Measurements from ENCODE around the gene ALDH16A1. TPM values are rescaled to one million over a fixed set of nuclear protein-coding genes. Genes with fewer than 3 reads are reported as not detected.

The ALDH16A1 gene
- polyA plus RNA-seq, 1 donor (not counting 4 experiments of a cell fraction or from before 2014, with no cell fraction given), result 7.1 TPM

- no peaks in the 10 kb centered on the region for H3K27me3 ChIP-seq (ENCODE audit: control insufficient read depth, extremely low read depth, insufficient read depth, low read length)
- H3K4me2 ChIP-seq (ENCODE audit: control insufficient read depth, extremely low read depth, insufficient read depth, low read depth, low read length), result peak overlapping the region; percentile 97
- FAIRE-seq (no peak), DNase-seq (ENCODE audit: low read depth, low spot score) (no peak)
- peaks cover 21% of the 10 kb centered on the region for H3K4me1 ChIP-seq (ENCODE audit: control insufficient read depth, extremely low read depth, insufficient read depth, low read length)
- H3K36me3 ChIP-seq (ENCODE audit: control insufficient read depth in 2 of 2, extremely low read depth in 1 of 2, insufficient read depth in 2 of 2, low read length in 2 of 2), result peaks cover 26 to 41% of the 10 kb centered on the region in 2 experiments
- H3K9ac ChIP-seq (ENCODE audit: control insufficient read depth, extremely low read depth, insufficient read depth, low read length), result peak overlapping the region; percentile 99
- H3K9me3 ChIP-seq (ENCODE audit: control insufficient read depth, low read depth, low read length), result no peaks in the 10 kb centered on the region
- H3K9me1 ChIP-seq (ENCODE audit: control insufficient read depth, extremely low read depth, insufficient read depth, low read length), result peaks cover 4% of the 10 kb centered on the region
- H3K79me2 ChIP-seq (ENCODE audit: control insufficient read depth, insufficient read depth, low read length), result peaks cover 29% of the 10 kb centered on the region
- H3K27ac ChIP-seq (ENCODE audit: control insufficient read depth, insufficient read depth, low read length), result peak overlapping the region; percentile 95
- H4K20me1 ChIP-seq (ENCODE audit: control insufficient read depth, extremely low read depth, insufficient read depth, low read length), result peaks cover 23% of the 10 kb centered on the region
- dilution Hi-C loops (cut with MboI; ENCODE audit: extremely low pct_ligation_motif_present, low sequenced_read_pairs), result no loop called here
- H3K4me3 ChIP-seq (ENCODE audit: control insufficient read depth in 2 of 3, extremely low read depth in 1 of 3, insufficient read depth in 2 of 3, low read depth in 1 of 3, low read length in 3 of 3), result peak overlapping the region; percentile 86 to 99 (median 86)
- TF ChIP-seq CTCF (optimal IDR thresholded peaks at IDR 0.05 in 1 of 3, IDR thresholded peaks at IDR 0.05 in 1 of 3, conservative IDR thresholded peaks at IDR 0.05 in 1 of 3; ENCODE audit: extremely low read depth in 1 of 3, insufficient read depth in 2 of 3, low read length in 3 of 3) (no peak), EZH2 (IDR thresholded peaks at IDR 0.05; ENCODE audit: low read length) (no peak)
- H2AFZ ChIP-seq (ENCODE audit: control insufficient read depth, low read length), result no peak overlapping the region
Measured at GRCh38 chr19:49497047-49497788, 44.2 kb downstream of the ALDH16A1 start.

DNA sequence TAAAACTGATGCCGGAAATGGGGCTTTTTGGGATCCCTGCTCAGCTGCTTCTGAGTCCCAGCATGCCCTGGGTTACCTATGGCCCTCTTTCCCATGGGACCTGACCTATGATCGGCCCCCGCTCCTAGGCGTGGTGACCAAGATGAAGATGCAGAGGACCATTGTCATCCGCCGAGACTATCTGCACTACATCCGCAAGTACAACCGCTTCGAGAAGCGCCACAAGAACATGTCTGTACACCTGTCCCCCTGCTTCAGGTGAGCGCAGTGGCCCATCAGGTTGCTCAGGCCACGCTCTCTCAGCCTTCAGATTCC, 44.7 kb downstream of the ALDH16A1 start:
- FAIRE-seq (no peak), DNase-seq (ENCODE audit: low read depth, low spot score) (no peak)
- no peak overlapping the region for H2AFZ ChIP-seq (ENCODE audit: control insufficient read depth, low read length)
- H3K36me3 ChIP-seq (ENCODE audit: control insufficient read depth in 2 of 2, extremely low read depth in 1 of 2, insufficient read depth in 2 of 2, low read length in 2 of 2), result peaks cover 25 to 36% of the 10 kb centered on the region in 2 experiments
- peak overlapping the region; percentile 95 for H3K27ac ChIP-seq (ENCODE audit: control insufficient read depth, insufficient read depth, low read length)
- H4K20me1 ChIP-seq (ENCODE audit: control insufficient read depth, extremely low read depth, insufficient read depth, low read length), result peaks cover 19% of the 10 kb centered on the region
- TF ChIP-seq CTCF (optimal IDR thresholded peaks at IDR 0.05 in 1 of 3, IDR thresholded peaks at IDR 0.05 in 1 of 3, conservative IDR thresholded peaks at IDR 0.05 in 1 of 3; ENCODE audit: extremely low read depth in 1 of 3, insufficient read depth in 2 of 3, low read length in 3 of 3) (no peak), EZH2 (IDR thresholded peaks at IDR 0.05; ENCODE audit: low read length) (no peak)
- H3K9me3 ChIP-seq (ENCODE audit: control insufficient read depth, low read depth, low read length), result no peaks in the 10 kb centered on the region
- H3K4me2 ChIP-seq (ENCODE audit: control insufficient read depth, extremely low read depth, insufficient read depth, low read depth, low read length), result peak overlapping the region; percentile 97
- dilution Hi-C loops (cut with MboI; ENCODE audit: extremely low pct_ligation_motif_present, low sequenced_read_pairs), result no loop called here
- peaks cover 4% of the 10 kb centered on the region for H3K9me1 ChIP-seq (ENCODE audit: control insufficient read depth, extremely low read depth, insufficient read depth, low read length)
- no peaks in the 10 kb centered on the region for H3K27me3 ChIP-seq (ENCODE audit: control insufficient read depth, extremely low read depth, insufficient read depth, low read length)
- H3K4me1 ChIP-seq (ENCODE audit: control insufficient read depth, extremely low read depth, insufficient read depth, low read length), result peaks cover 21% of the 10 kb centered on the region
- H3K4me3 ChIP-seq (ENCODE audit: control insufficient read depth in 2 of 3, extremely low read depth in 1 of 3, insufficient read depth in 2 of 3, low read depth in 1 of 3, low read length in 3 of 3), result peak overlapping the region; percentile 86 to 99 (median 86)
- peak overlapping the region; percentile 99 for H3K9ac ChIP-seq (ENCODE audit: control insufficient read depth, extremely low read depth, insufficient read depth, low read length)
- peaks cover 29% of the 10 kb centered on the region for H3K79me2 ChIP-seq (ENCODE audit: control insufficient read depth, insufficient read depth, low read length)
